Liver (tissue), 3 donors: ENCODE results near the gene CCDC102B.

Source experiments
- MAX ChIP-seq: IDR thresholded peaks from 2 replicates; pipeline ENCODE4 v1.6.1; 2016; ENCODE audit warnings: antibody characterized with exemption
- NR2F2 ChIP-seq: IDR thresholded peaks from 2 replicates; pipeline ENCODE4 v1.6.1; 2016; ENCODE audit warnings: antibody characterized with exemption
- RAD21 ChIP-seq, 2 donors: IDR thresholded peaks; 2 replicates each; pipeline ENCODE4 v1.6.1; 2016; ENCODE audit warnings: antibody characterized with exemption in 2 of 2, mild to moderate bottlenecking in 2 of 2
- SP1 ChIP-seq: IDR thresholded peaks from 2 replicates; pipeline ENCODE4 v1.6.1; 2018; ENCODE audit warnings: antibody characterized with exemption, mild to moderate bottlenecking
- TAF1 ChIP-seq: conservative IDR thresholded peaks from 2 replicates; pipeline ENCODE4 v1.6.1; 2016; ENCODE audit warnings: antibody characterized with exemption, mild to moderate bottlenecking
- YY1 ChIP-seq: IDR thresholded peaks from 2 replicates; pipeline ENCODE4 v1.6.1; 2016; ENCODE audit warnings: antibody characterized with exemption, mild to moderate bottlenecking
- TF ChIP-seq, protein P1 (sequence below): fragments of 150-350 bp; IDR thresholded peaks from 2 replicates; pipeline ENCODE4 v1.5.1; 2017; ENCODE audit warnings: improper control_type of control experiment, low read depth, low read length; ENCODE audit not compliant: missing input control
- donor health status: healthy.
- donor health status: healthy.

- TF ChIP-seq, protein P1, sequence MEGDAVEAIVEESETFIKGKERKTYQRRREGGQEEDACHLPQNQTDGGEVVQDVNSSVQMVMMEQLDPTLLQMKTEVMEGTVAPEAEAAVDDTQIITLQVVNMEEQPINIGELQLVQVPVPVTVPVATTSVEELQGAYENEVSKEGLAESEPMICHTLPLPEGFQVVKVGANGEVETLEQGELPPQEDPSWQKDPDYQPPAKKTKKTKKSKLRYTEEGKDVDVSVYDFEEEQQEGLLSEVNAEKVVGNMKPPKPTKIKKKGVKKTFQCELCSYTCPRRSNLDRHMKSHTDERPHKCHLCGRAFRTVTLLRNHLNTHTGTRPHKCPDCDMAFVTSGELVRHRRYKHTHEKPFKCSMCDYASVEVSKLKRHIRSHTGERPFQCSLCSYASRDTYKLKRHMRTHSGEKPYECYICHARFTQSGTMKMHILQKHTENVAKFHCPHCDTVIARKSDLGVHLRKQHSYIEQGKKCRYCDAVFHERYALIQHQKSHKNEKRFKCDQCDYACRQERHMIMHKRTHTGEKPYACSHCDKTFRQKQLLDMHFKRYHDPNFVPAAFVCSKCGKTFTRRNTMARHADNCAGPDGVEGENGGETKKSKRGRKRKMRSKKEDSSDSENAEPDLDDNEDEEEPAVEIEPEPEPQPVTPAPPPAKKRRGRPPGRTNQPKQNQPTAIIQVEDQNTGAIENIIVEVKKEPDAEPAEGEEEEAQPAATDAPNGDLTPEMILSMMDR: no peak
- TF ChIP-seq TAF1 (no peak), YY1 (no peak), RAD21 (IDR thresholded peaks at IDR 0.05) (no peak), SP1 (no peak), NR2F2 (no peak), MAX (no peak)
These were observed 167.9 kb downstream of the CCDC102B start for GRCh38 chr18:68965817-68966216.
